ENCODE results near the gene THSD4.

The THSD4 gene

GRCh38 chr15:71472566-71472965 lies 357.3 kb downstream of the THSD4 start:
- no peak for DNase-seq

GRCh38 chr15:71473751-71474150 lies 358.5 kb downstream of the THSD4 start:
- no peak for DNase-seq

GRCh38 chr15:71476823-71477222 lies 361.6 kb downstream of the THSD4 start:
- no peak for DNase-seq

GRCh38 chr15:71480556-71480955 lies 365.3 kb downstream of the THSD4 start:
- no peak for DNase-seq

DNA sequence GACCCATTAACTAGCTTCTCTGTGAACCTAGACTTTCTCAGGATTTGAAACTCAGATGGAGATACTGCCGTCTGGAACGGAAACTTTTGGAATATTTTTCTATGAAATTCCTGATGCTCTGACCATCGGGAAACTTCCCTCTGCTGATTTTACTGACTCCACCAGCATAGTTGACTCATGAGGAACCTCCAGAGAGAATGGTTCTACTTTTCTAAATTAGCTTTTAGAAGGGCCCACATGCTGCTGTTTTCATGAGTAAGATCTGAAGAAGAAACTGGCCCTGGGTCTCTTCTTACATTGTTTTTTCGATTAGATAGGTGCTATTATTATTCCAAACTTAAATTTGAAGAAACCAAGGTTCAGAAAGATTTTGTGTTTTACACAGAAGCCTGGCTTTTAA lies 368.8 kb downstream of the THSD4 start:
- DNase-seq, result no peak

DNA sequence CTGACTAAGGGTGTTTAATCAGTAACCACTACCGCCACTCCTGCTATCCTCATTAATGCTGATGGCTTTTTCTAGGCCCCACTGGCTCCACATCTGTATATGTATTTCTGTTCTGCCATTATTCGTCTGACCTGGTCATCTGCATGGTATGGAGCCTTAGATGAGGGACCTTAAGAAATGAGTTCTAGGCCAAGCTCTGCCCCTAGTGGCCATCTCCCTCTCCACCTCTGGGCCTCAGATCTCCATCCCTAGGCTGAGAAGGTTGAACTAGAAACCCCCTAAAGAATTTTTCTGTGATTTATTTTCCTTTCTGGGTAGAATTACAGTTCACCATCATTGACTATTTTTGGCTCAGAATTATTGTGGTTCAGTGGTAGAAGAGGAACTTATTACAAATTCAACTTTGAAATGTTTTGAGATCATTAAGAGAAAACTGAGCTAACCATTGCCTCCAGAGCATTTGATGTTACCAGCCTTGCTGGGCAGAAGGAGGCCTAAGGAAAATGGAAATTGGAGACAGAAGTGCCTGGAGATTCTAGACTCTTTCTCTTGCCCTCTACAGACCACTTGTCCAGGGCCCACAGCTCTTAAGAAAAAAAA lies 369.9 kb downstream of the THSD4 start:
- DNase-seq, result no peak

DNA sequence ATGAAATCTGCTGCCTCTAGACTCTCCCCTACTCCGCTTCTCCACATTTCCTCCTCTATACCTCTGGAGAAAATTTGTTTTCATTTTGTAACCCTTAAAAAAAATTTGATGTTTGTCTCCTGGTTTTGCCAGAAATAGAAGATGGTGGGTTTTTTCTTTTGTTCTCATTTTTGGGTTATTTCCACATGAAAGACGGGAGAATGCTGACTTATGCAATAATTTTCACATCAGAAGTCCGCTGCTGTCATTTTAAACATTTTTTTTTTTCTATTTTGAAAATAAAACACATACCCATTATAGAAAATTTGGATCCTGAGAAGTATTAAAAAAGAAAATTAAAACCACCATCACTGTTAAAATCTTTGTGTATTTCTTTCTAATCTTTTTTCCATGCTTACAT lies 374.3 kb downstream of the THSD4 start:
- DNase-seq, result no peak

DNA sequence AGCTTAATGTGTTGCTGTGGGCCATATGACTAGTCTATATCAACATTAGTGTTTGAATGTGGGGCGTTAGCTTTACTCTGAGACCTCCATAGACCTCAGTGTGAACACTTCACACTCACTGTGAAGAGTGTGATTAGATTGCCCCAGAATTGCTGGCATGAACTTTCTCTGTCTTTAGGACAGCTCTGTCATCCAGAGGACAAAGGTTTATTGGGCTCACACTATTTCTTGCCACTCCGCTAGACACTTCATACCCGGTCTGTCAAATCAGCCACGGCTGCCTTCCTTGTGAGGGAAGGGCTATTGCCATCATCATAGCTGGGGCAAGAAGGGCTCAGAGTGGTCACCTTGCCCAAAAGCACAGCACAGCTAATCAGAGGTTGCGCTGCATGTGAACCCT lies 378.3 kb downstream of the THSD4 start:
- DNase-seq, result no peak

DNA sequence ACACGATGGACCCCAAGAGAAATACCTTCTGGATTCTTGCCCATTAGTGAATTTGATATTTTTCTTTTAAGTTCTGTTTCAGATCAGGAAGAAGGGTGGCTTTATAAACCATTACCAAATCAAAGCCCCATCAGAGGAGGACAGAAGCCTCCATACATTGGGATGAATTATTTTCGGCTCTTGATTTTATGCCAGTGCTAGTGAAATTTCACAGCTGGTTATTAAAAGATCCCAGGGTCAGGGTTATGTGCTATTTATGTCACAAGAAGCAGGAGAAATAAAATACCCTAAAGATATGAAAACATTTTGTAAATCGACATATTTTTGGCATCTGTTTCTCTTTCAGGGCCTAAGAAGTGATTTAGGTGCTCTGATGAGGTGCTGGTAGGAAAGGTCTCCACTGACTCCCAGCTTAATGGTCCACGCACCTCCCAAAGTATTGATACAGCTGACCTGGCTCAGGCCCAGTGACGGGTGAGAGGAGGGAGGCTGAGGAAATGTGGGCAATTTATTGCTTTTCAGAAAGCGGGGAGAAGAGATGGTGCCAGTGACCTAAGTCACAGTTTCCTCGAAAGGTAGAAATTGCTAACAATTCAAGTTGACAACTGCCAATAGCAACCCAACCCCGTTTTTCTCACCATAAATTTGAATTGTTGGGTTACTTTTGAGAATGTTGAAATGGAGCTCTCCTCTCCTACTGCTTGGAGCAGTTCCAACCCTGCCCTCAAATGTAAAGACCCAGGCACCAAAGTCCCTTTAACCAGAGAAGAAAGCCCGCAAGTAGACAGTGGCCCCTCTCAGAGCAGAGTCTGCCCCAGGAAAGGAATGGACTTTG lies 379.5 kb downstream of the THSD4 start:
- DNase-seq, result no peak

GRCh38 chr15:71495398-71495780 lies 380.1 kb downstream of the THSD4 start:
- no peak for DNase-seq

DNA sequence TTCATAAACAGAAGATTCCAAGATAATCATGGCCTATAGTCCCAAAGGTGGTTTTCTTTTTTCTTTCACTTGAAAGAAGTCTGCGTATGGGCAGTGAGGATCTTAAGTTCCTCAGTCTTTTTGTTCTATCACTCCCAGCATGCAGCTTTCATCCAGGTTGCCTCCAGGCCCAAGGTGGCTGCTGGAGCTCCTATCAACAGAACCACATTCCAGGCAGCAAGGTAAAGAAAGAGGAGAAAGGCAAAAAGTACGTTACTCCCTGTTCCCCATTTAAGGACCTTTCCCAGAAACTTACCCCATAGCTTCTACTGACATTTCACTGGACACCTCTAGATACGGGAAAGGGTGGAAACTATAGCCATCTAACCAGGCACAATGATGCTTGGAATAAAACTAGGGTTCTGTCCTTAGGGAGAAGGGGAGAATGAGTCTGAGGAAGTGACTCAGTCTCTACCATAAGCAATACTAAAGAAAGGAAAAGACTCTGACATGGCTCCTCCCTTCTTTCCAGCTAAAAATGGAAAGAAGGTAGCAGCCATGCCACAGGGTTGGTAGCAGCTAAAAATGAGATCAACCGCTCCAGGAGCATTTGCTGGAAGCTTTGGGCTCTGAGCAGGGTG lies 381.2 kb downstream of the THSD4 start:
- DNase-seq, result no peak

- DNase-seq, result no peak
Observed at GRCh38 chr15:71501344-71502076, 386.2 kb downstream of the THSD4 start.

- no peak for DNase-seq
Observed at GRCh38 chr15:71502077-71502432, 386.8 kb downstream of the THSD4 start.

- no peak for DNase-seq
Observed at GRCh38 chr15:71505962-71506361, 390.7 kb downstream of the THSD4 start.

DNA sequence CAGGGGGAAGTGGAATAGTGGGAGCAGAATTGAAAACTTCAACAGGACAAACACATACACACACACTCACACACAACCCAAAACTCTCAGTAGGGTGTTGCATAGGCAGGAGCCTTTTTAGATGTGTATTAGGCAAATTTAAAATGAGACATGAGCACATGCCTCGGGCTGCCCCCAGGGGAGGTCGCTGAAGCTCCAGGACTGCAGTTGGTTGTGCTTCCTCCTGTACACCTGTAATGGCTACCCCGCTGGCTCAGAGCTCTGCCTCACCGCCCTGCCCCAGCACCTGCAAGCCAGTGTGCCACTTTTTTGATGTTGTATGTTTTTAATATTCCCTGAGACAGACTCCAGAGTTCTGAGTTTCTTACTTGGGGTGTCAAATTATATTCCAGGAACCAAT lies 391.7 kb downstream of the THSD4 start:
- no peak for DNase-seq

DNA sequence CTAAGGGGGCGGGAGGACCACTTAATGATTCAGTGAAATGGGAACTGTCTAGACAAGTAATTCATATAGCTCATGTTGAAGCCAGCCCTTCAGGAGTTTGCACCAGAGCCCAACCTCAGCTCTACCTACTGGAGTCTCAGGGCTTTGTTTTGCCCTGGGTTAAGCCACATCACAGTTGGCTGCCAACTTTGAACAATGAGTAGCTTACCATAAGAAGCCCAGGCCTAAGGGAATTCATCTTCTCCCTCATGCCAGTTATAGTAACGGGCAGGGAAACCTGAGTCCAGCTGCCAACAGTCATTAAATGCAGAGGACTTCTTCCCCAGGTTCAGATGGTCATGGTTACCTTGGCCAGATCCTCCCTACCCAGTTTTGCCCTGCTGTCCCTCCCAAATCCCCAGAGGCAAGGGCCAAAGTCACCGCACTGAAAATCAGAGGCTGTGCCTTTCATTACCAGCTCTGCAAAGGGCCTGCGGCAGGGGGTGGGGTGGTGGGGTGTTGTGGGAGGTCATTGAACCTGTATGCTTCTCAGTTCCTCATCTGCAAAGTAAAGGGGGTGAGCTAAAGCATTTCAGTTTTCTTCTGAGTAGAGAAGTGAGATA lies 392.9 kb downstream of the THSD4 start:
- DNase-seq, result no peak

DNA sequence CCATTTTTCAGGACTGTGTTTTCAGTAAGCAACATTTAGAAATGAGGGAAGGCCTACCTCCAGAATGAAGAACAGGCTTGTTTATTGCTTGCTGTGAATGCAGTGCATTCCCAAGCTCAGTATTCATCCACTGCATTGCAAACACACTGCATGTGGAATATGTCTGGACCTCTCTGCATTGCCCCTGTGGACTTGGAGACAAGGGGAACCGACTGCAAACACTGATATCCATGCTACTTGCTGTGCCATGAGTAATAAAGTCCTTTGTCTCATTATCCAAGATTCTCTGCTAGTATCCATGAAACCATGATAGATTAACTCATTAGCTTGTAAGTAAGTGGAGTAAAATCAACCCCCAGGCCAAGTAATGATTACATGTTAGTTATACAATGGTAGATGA lies 393.9 kb downstream of the THSD4 start:
- DNase-seq, result no peak

DNA sequence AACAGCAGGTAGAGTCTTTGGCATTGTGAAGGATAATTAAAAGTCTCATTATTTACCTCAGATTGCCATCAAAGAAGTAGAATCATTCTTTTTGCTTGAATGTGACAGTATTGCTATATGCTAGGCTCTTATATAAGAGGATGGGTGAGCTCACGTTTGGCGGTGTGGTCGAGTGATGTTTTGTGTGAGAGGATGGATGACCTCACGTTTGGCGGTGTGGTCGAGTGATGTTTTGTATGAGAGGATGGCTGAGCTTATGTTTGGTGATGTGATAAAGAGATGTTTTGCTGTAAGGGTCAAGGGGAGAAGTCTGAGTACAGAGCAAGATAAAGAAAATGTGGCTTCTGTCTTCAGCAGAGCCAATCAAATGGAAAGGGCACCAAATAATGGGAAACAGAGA lies 395.5 kb downstream of the THSD4 start:
- DNase-seq, result no peak

DNA sequence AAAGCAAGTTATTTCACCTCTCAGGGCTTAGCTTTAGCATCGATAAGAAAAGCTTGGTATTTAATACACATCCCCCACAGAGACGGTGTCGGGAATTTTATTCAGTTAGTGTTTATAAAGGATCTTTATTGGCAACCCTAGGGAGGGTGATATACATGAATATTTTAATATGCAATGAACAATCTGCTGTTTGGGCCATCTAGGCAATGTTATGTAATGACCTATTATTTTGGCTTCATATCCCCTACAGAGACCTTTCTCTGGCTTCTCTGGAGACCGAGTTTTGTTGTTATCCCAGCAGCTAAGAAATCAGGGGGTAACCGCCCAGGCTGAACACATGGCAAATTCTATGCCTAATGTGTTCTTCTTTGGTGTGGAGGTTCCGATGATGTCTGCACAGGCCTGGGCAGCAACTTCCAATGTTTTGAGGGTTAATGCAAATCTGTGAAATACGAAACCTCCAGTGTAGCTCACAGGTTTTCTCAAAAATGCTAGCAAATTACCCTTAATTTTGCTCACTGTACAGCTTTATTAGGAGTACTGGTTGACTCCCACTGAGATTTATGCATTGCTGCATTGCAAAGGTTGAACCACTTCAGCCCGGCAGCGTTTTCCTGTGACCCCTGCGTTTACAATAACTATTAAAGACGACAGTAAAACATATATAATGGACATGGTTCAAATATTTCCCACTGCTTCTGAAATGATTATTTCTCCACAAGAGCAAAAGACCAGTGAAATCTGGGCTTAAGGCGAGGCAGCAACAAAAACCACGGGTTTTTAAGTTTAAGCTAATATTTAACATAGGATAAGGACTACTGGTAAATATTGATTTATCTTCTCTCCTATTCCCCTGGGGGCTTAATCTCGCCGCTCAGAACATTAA lies 396.8 kb downstream of the THSD4 start:
- DNase-seq, result no peak

- no peak for DNase-seq
Observed at GRCh38 chr15:71512682-71513006, 397.4 kb downstream of the THSD4 start.

DNA sequence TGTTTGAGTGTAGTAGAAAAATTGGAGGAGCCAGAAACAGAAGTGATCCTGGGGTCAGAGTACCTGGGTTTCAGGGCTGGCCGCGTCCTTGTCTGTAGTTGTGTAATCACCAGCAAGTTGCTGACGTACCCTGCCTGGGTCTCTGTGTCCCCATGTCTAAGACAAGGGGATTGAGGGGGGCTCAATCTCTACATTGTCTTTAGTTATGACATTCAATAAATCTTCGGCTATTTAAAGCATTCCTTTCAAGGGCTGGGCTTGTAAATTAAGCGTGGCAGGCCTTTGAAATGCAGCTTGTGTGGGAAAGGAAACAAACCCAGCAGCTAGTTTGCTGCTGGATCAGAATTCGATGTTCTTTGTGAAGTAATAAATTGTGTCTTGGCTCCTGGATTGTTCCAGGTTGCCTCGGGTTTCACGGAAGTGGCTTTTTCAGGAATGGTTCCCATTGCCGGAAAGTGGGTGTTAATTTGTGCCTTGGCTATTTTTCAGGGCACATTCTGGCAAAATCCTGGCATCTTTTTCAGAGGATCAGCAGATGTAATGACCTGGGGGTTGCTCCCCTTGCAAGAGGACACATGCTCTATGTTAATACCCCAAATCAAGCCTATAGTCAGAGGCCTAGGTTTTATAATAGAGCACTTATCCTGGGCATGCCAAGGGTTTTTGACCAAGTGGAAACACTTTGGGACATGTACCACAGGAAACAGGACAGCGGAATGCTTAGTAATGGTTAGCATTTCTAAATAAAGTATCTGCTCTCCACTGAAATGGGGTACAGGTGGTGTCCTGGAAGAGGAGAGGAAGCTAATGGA lies 400.3 kb downstream of the THSD4 start:
- no peak for DNase-seq

DNA sequence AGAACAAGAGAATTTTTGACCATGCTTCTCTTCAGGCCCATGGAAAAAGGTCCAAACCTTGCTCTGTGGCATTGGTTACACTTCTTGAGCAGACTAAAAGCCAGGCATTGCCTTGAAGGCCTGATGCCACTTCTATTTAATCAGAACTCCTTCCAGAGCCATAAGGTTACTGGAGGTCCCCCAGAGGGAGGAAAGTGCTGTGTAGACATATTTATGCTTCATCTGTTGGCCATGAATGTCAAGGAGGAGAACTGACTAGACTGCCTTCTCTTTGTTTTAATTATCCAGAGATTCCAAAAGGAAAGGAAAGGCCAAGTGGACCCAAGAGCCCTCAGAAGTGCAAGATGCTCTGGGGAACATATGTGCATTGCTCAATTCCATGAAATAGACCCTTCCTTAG lies 402.5 kb downstream of the THSD4 start:
- DNase-seq, result no peak

Data from CD4-positive, alpha-beta T cell treated with Interleukin-4 for 1 hour (primary cell).